HUES64 (cell line): ENCODE data around the gene CLEC3B.

Experiments
- H3K27ac ChIP-seq: 2 replicates; pipeline ENCODE4 v1.7.0; 2013; ENCODE audit warnings: low read depth, low read length, inconsistent platforms
- H3K27me3 ChIP-seq: 2 replicates; pipeline ENCODE4 v1.6.1; 2013; ENCODE audit warnings: mild to moderate bottlenecking, low read length; ENCODE audit not compliant: insufficient read depth
- H3K36me3 ChIP-seq: 2 replicates; pipeline ENCODE4 v1.6.1; 2013; ENCODE audit warnings: mild to moderate bottlenecking, low read length; ENCODE audit not compliant: insufficient read depth
- H3K4me1 ChIP-seq: 2 replicates; pipeline ENCODE4 v1.6.1; 2013; ENCODE audit warnings: mild to moderate bottlenecking, low read length, moderate library complexity; ENCODE audit not compliant: insufficient read depth
- H3K4me3 ChIP-seq: 2 replicates; pipeline ENCODE4 v1.5.1; 2013; ENCODE audit warnings: mild to moderate bottlenecking, low read length, moderate library complexity
- H3K9ac ChIP-seq: 2 replicates; pipeline ENCODE4 v1.6.1; 2013; ENCODE audit warnings: mild to moderate bottlenecking, low read depth, low read length
- H3K9me3 ChIP-seq: 2 replicates; pipeline ENCODE4 v1.6.1; 2013; ENCODE audit warnings: low read depth, low read length; ENCODE audit not compliant: insufficient read depth
- WGBS: fragments of 150-250, 120-280 bp; methylation state at CpG from one replicate; pipeline ENCODE4 v1.1.7; 2013; ENCODE audit warnings: missing lambda C conversion rate; 5-methylcytosine and 5-hydroxymethylcytosine counted together

CLEC3B gene

GRCh38 chr3:44991326-44991725 is 34.8 kb upstream of the CLEC3B start:
- no peaks in the 10 kb centered on the region for H3K27me3 ChIP-seq
- H3K4me3 ChIP-seq = no peak overlapping the region
- WGBS = 100% methylated on average over 1 of the region's 1 CpG
- H3K4me1 ChIP-seq = peaks cover 32% of the 10 kb centered on the region
- no peak overlapping the region for H3K27ac ChIP-seq
- no peak overlapping the region for H3K9ac ChIP-seq
- H3K9me3 ChIP-seq = no peaks in the 10 kb centered on the region
- H3K36me3 ChIP-seq = peaks cover 60% of the 10 kb centered on the region

- H3K4me3 ChIP-seq = no peak overlapping the region
- no peak overlapping the region for H3K9ac ChIP-seq
- WGBS = 62% methylated on average over 7 of the region's 7 CpGs
- H3K9me3 ChIP-seq = no peaks in the 10 kb centered on the region
- peaks cover 32% of the 10 kb centered on the region for H3K4me1 ChIP-seq
- peaks cover 70% of the 10 kb centered on the region for H3K36me3 ChIP-seq
- H3K27ac ChIP-seq = peak overlapping the region; percentile 26
- H3K27me3 ChIP-seq = no peaks in the 10 kb centered on the region
Measured at GRCh38 chr3:44992555-44993470, 33.3 kb upstream of the CLEC3B start.

GRCh38 chr3:44993471-44994205 is 32.5 kb upstream of the CLEC3B start:
- H3K9ac ChIP-seq = no peak overlapping the region
- no peak overlapping the region for H3K4me3 ChIP-seq
- no peaks in the 10 kb centered on the region for H3K9me3 ChIP-seq
- H3K27ac ChIP-seq = peak overlapping the region; percentile 26
- H3K4me1 ChIP-seq = peaks cover 27% of the 10 kb centered on the region
- H3K36me3 ChIP-seq = peaks cover 79% of the 10 kb centered on the region
- H3K27me3 ChIP-seq = no peaks in the 10 kb centered on the region

- Histone ChIP-seq H3K36me3 (peaks cover 85% of the 10 kb centered on the region), H3K4me3 (no peak overlapping the region), H3K4me1 (peaks cover 21% of the 10 kb centered on the region), H3K27me3 (no peaks in the 10 kb centered on the region), H3K9ac (no peak overlapping the region), H3K27ac (no peak overlapping the region), H3K9me3 (no peaks in the 10 kb centered on the region)
- 89% methylated on average over 8 of the region's 8 CpGs for WGBS
Measured at GRCh38 chr3:44995142-44995770, 30.8 kb upstream of the CLEC3B start.

GRCh38 chr3:44996556-44996969 is 29.5 kb upstream of the CLEC3B start:
- peaks cover 85% of the 10 kb centered on the region for H3K36me3 ChIP-seq
- no peaks in the 10 kb centered on the region for H3K9me3 ChIP-seq
- H3K4me1 ChIP-seq = peaks cover 21% of the 10 kb centered on the region
- H3K27ac ChIP-seq = no peak overlapping the region
- H3K4me3 ChIP-seq = no peak overlapping the region
- no peaks in the 10 kb centered on the region for H3K27me3 ChIP-seq
- H3K9ac ChIP-seq = no peak overlapping the region
- 82% methylated on average over 3 of the region's 3 CpGs for WGBS

GRCh38 chr3:44999782-45000181 is 26.3 kb upstream of the CLEC3B start:
- peaks cover 94% of the 10 kb centered on the region for H3K36me3 ChIP-seq
- 94% methylated on average over 2 of the region's 2 CpGs for WGBS
- no peaks in the 10 kb centered on the region for H3K4me1 ChIP-seq
- H3K4me3 ChIP-seq = no peak overlapping the region
- H3K9me3 ChIP-seq = peaks cover 16% of the 10 kb centered on the region; the same call in 1 of the 2 replicates
- H3K27me3 ChIP-seq = no peaks in the 10 kb centered on the region
- H3K27ac ChIP-seq = no peak overlapping the region
- no peak overlapping the region for H3K9ac ChIP-seq

GRCh38 chr3:45000823-45001222 is 25.3 kb upstream of the CLEC3B start:
- WGBS = 99% methylated on average over 4 of the region's 4 CpGs
- no peak overlapping the region for H3K9ac ChIP-seq

GRCh38 chr3:45001738-45002137 is 24.4 kb upstream of the CLEC3B start:
- no peaks in the 10 kb centered on the region for H3K27me3 ChIP-seq
- H3K4me1 ChIP-seq = no peaks in the 10 kb centered on the region
- no peak overlapping the region for H3K27ac ChIP-seq
- no CpG with 5 or more reads among the region's 3 CpGs for WGBS
- no peak overlapping the region for H3K9ac ChIP-seq
- H3K4me3 ChIP-seq = no peak overlapping the region
- peaks cover 21% of the 10 kb centered on the region; the same call in 1 of the 2 replicates for H3K9me3 ChIP-seq
- H3K36me3 ChIP-seq = peaks cover 89% of the 10 kb centered on the region

More at GRCh38 chr3:45000823-45001222, 25.3 kb upstream of the CLEC3B start:
- Histone ChIP-seq H3K9me3 (peaks cover 21% of the 10 kb centered on the region; the same call in 1 of the 2 replicates), H3K27me3 (no peaks in the 10 kb centered on the region), H3K4me3 (no peak overlapping the region), H3K27ac (no peak overlapping the region), H3K36me3 (peaks cover 97% of the 10 kb centered on the region), H3K4me1 (no peaks in the 10 kb centered on the region)

GRCh38 chr3:45002139-45002660 is 23.9 kb upstream of the CLEC3B start:
- Histone ChIP-seq H3K27me3 (no peaks in the 10 kb centered on the region), H3K9me3 (peaks cover 21% of the 10 kb centered on the region; the same call in 1 of the 2 replicates), H3K36me3 (peaks cover 89% of the 10 kb centered on the region), H3K4me1 (no peaks in the 10 kb centered on the region), H3K4me3 (no peak overlapping the region), H3K9ac (no peak overlapping the region), H3K27ac (no peak overlapping the region)
- 88% methylated on average over 1 of the region's 2 CpGs for WGBS

- H3K27me3 ChIP-seq = no peaks in the 10 kb centered on the region
- no peak overlapping the region for H3K9ac ChIP-seq
- no peak overlapping the region for H3K4me3 ChIP-seq
- H3K9me3 ChIP-seq = peaks cover 21% of the 10 kb centered on the region; the same call in 1 of the 2 replicates
- no peak overlapping the region for H3K27ac ChIP-seq
- peaks cover 89% of the 10 kb centered on the region for H3K36me3 ChIP-seq
- no peaks in the 10 kb centered on the region for H3K4me1 ChIP-seq
- 96% methylated on average over 3 of the region's 3 CpGs for WGBS
Measured at GRCh38 chr3:45002720-45003119, 23.4 kb upstream of the CLEC3B start.
